ENCODE data around the gene C1RL. TPM values are rescaled to one million over a fixed set of nuclear protein-coding genes. Genes with fewer than 3 reads are reported as not detected.

C1RL gene
- total RNA-seq, 6 donors from 2014 or later = 55.9 to 224 (median 82.7) TPM

DNA sequence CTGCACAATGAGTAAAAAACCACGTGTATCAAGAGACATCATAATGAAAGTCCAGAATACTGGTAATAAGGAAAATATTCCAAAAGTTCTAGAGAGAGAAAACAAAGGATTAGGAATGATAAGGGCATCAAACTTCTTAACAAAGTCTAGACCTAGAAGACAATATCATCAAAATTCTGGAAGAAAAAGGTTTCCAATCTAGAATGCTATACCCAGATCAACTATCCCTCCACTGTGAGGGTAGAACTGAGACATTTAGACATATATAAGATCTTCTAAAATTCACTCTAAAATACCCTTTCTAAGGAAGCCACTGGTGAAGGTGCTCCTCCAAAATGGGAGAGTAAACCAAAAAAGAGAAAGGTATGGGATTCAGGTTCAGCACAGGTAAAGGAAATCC lies 2.9 kb downstream of the C1RL start:
- Histone ChIP-seq H3K9me3 (no peaks in the 10 kb centered on the region), H3K36me3 (peaks cover 0 to 27% (median 9%) of the 10 kb centered on the region in 4 donors), H3K4me1 (peaks cover 17 to 33% (median 21%) of the 10 kb centered on the region in 4 donors), H3K4me3 (no peak overlapping the region), H3K27me3 (no peaks in the 10 kb centered on the region), H3K27ac (peak overlapping the region in 1 of 4 donors; percentile 13)
- DNase-seq (no peak), ATAC-seq (ENCODE audit: low FRiP score in 2 of 2) (no peak)
- WGBS, 2 donors = 88 to 94% methylated on average over 1 of the region's 1 CpG
- no peak for TF ChIP-seq EP300 (IDR thresholded peaks at IDR 0.05)
- TF ChIP-seq, protein P1, sequence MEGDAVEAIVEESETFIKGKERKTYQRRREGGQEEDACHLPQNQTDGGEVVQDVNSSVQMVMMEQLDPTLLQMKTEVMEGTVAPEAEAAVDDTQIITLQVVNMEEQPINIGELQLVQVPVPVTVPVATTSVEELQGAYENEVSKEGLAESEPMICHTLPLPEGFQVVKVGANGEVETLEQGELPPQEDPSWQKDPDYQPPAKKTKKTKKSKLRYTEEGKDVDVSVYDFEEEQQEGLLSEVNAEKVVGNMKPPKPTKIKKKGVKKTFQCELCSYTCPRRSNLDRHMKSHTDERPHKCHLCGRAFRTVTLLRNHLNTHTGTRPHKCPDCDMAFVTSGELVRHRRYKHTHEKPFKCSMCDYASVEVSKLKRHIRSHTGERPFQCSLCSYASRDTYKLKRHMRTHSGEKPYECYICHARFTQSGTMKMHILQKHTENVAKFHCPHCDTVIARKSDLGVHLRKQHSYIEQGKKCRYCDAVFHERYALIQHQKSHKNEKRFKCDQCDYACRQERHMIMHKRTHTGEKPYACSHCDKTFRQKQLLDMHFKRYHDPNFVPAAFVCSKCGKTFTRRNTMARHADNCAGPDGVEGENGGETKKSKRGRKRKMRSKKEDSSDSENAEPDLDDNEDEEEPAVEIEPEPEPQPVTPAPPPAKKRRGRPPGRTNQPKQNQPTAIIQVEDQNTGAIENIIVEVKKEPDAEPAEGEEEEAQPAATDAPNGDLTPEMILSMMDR (IDR thresholded peaks at IDR 0.05) = no peak
- no peak for TF ChIP-seq POLR2AphosphoS5 (IDR thresholded peaks at IDR 0.05)
- TF ChIP-seq POLR2A (IDR thresholded peaks at IDR 0.05) = no peak

DNA sequence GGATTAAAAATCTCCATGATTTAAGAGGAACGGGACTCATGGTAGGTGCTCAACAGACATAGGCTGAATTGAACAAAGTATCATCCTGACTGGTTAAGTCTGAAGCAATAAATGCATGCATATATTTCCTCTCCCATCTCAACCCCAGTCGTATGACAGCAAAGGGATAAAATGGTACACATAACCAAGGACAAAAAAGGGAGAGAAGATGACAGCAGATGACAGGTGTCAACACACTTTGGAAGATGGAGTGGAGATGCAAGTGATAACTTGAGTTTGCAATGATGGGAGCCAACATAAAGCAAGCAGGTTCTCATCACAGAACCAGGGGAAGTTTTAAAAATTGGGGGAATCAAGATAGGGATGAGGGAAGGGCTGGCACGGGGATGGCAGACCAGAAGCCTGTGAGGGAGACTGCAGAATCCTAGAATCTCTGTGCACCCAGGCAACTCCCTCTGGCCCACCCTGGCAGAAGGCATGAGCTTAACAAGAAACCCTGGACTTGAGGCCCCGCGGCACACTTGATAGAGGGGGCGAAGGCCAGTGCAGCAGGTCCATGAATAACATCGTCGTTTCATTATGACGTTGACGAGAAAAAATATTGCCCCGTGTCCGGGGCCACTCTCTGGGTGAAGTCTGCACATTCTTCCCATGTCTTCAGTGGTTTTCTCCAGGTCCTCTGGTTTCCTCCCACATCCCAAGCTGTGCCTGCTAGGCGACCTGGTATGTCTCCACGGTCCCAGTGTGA lies 5.0 kb downstream of the C1RL start:
- TF ChIP-seq EP300 (IDR thresholded peaks at IDR 0.05) (no peak), POLR2A (IDR thresholded peaks at IDR 0.05) (no peak), POLR2AphosphoS5 (IDR thresholded peaks at IDR 0.05) (no peak)
- TF ChIP-seq, protein P1 (IDR thresholded peaks at IDR 0.05) = no peak
- Histone ChIP-seq H3K27me3 (no peaks in the 10 kb centered on the region), H3K4me1 (peaks cover 10 to 21% (median 14%) of the 10 kb centered on the region in 4 donors), H3K4me3 (no peak overlapping the region), H3K9me3 (no peaks in the 10 kb centered on the region), H3K27ac (no peak overlapping the region), H3K36me3 (peaks cover 6 to 43% (median 17%) of the 10 kb centered on the region in 4 donors)
- 93 to 96% methylated on average over 14 of the region's 14 CpGs for WGBS, 2 donors
- DNase-seq (peak in 1 of 2 donors; percentile 18), ATAC-seq (ENCODE audit: low FRiP score in 2 of 2) (no peak)

DNA sequence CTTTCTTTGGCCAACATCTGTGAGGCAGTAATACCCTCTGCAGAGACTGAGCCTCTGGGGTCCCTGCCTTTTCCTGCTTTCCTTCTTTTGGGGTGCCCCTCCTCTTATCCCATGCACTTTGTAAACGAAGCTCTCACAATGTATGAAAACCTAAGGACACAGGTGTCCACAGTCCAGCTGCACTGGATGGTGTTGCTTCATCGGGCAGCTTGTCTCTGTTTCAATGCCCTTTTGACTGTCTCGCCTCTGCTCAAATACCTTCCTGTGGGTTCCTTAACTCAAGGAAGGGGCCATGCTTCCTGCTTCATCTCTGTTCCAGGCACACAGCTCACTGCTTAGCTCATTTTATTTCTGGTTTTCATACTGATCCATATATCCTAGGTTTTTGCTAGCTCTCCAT lies 6.4 kb downstream of the C1RL start:
- peak overlapping the region in 1 of 4 donors; percentile 21 for H3K27ac ChIP-seq

DNA sequence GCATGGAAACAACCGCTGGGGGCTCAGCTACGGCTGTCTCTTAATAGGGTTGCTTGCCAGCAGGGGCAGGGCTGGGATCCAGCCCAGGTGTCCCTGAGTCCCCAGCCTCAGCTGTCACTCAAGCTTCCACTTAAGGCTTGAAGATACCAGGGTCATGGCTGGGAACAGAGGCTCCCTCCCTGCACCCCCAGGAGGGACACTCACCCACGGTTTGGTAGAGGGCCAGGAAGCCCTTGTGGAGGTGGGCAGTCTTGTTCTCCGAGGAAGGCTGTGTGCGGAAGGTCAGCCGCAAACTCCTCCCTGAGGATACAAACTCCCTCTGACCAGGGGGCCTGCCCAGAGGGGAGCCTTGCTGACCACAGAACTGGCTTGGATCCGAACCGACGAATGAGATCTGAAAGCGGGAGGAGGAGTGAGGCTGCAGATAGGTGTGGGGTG lies 7.3 kb downstream of the C1RL start:
- peaks cover 0 to 8% (median 1%) of the 10 kb centered on the region in 4 donors for H3K4me1 ChIP-seq
- TF ChIP-seq POLR2AphosphoS5 (IDR thresholded peaks at IDR 0.05) = no peak
- TF ChIP-seq POLR2A (IDR thresholded peaks at IDR 0.05) = no peak
- H3K27me3 ChIP-seq = no peaks in the 10 kb centered on the region
- WGBS, 2 donors = 79 to 89% methylated on average over 6 to 10 of the region's 10 CpGs
- H3K9me3 ChIP-seq = no peaks in the 10 kb centered on the region
- ATAC-seq (ENCODE audit: low FRiP score in 2 of 2) (peak in 1 of 2 donors; percentile 50), DNase-seq (peak in 1 of 2 donors; percentile 16)
- no peak overlapping the region for H3K4me3 ChIP-seq
- H3K27ac ChIP-seq = peak overlapping the region in 2 of 4 donors; percentile 7 to 16
- peaks cover 6 to 58% (median 24%) of the 10 kb centered on the region in 4 donors for H3K36me3 ChIP-seq

More for the DNA sequence above, 6.4 kb downstream of the C1RL start:
- Histone ChIP-seq H3K36me3 (peaks cover 6 to 55% (median 22%) of the 10 kb centered on the region in 4 donors), H3K4me1 (peaks cover 6 to 17% (median 8%) of the 10 kb centered on the region in 4 donors), H3K27me3 (no peaks in the 10 kb centered on the region), H3K4me3 (no peak overlapping the region), H3K9me3 (no peaks in the 10 kb centered on the region)
- DNase-seq = no peak
- TF ChIP-seq POLR2AphosphoS5 (IDR thresholded peaks at IDR 0.05) (no peak), EP300 (IDR thresholded peaks at IDR 0.05) (no peak), POLR2A (IDR thresholded peaks at IDR 0.05) (no peak)
- TF ChIP-seq, protein P1 (IDR thresholded peaks at IDR 0.05) = no peak
- WGBS, 2 donors = 69 to 81% methylated on average over 3 of the region's 3 CpGs
- ATAC-seq (ENCODE audit: low FRiP score in 2 of 2) = no peak

DNA sequence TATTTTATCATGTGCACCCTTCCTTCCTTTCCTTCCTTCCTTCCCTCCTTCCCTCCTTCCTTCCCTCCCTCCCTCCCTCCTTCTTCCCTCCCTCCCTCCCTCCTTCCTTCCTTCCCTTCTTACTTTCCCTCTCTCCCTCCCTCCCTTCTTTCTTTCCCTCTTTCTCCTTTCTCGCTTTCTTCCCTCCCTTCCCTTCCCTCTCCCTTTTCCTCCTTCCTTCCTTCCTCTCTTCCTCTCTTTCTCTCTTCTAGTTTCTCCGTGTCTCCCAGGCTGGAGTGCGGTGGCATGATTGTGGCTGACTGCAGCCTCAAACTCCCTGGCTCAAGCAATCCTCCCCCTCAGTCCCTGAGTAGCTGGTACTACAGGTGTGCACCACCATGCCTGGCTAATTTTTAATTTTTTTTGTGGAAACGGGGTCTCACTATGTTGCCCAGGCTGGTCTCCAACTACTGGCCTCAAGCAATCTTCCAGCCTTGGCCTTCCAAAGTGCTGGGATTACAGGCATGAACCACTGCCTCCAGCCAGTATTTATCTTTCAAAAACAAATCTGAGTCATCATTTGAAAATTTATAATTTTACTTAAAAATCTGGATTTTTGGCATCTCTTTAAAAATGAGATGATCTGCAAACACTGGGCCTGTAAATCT lies 7.8 kb downstream of the C1RL start:
- peak in 1 of 2 donors; percentile 33 for ATAC-seq (ENCODE audit: low FRiP score in 2 of 2)
- no peak for DNase-seq
- no peaks in the 10 kb centered on the region for H3K9me3 ChIP-seq
- no peak overlapping the region for H3K4me3 ChIP-seq
- peaks cover 0 to 3% (median 2%) of the 10 kb centered on the region in 4 donors for H3K4me1 ChIP-seq
- WGBS, 2 donors = 95 to 100% methylated on average over 3 to 4 of the region's 4 CpGs
- no peaks in the 10 kb centered on the region for H3K27me3 ChIP-seq
- peaks cover 6 to 58% (median 27%) of the 10 kb centered on the region in 4 donors for H3K36me3 ChIP-seq
- TF ChIP-seq, protein P1 (IDR thresholded peaks at IDR 0.05) = no peak
- TF ChIP-seq POLR2A (IDR thresholded peaks at IDR 0.05) = no peak
- TF ChIP-seq POLR2AphosphoS5 (IDR thresholded peaks at IDR 0.05) = no peak
- no peak for TF ChIP-seq EP300 (IDR thresholded peaks at IDR 0.05)
- H3K27ac ChIP-seq = peak overlapping the region in 1 of 4 donors; percentile 7
